ENCODE measurements around the gene TMEM132A. TPM values are rescaled to one million over a fixed set of nuclear protein-coding genes. Genes with fewer than 3 reads are reported as not detected.
A peak's percentile ranks its signal among the peaks of the same experiment; 100 is the strongest.

Gene TMEM132A
- total RNA-seq, 1 experiment from 2014 or later: 95.5 TPM

DNA sequence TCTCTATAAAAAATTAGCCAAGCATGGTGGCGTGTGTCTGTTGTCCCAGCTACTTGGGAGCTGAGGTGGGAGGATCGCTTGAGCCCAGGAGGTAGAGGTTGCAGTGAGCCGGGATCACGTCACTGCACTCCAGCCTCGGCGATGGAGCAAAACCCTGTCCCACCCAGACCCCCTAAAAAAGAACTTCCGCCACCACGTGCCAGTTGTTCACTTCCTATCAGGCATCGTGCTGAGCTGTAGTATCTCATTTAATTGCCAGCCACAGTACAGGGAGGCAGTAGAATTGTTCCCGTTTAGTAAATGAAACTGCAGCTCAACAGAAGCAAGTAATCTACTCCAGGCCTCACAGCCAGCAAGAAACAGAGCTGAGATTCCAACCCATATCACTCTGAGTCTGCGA lies 3.0 kb upstream of the TMEM132A start:
- Histone ChIP-seq H3K23me2 (ENCODE audit: insufficient read length, low read depth, low read length, poor library complexity, severe bottlenecking) (peaks cover 10% of the 10 kb centered on the region), H3K56ac (ENCODE audit: insufficient read length, low read depth, low read length) (no peak overlapping the region), H3K18ac (ENCODE audit: insufficient read length, low read depth, low read length) (no peak overlapping the region), H2BK15ac (ENCODE audit: low read depth, low read length) (no peak overlapping the region), H4K8ac (replicated peaks; ENCODE audit: insufficient read length, low read depth, low read length) (no peak overlapping the region), H2BK120ac (ENCODE audit: low read depth, low read length, poor library complexity, severe bottlenecking) (no peak overlapping the region), H3K4me1 (ENCODE audit: insufficient read depth, low read length) (peaks cover 2% of the 10 kb centered on the region), H3K27ac (ENCODE audit: insufficient read length, low read depth, low read length) (no peak overlapping the region), H4K20me1 (ENCODE audit: control insufficient read depth, insufficient read depth, insufficient read length) (no peaks in the 10 kb centered on the region), H3T11ph (ENCODE audit: low read length) (no peak overlapping the region), H3K23ac (ENCODE audit: insufficient read length, low read depth, low read length) (no peak overlapping the region), H2BK5ac (ENCODE audit: insufficient read length, low read length) (no peak overlapping the region), H3K14ac (ENCODE audit: insufficient read depth, low read length) (no peak overlapping the region), H4K91ac (ENCODE audit: insufficient read length, low read depth, low read length) (no peak overlapping the region), H2BK20ac (ENCODE audit: low read depth, low read length, poor library complexity, severe bottlenecking) (no peak overlapping the region), H3K4me2 (ENCODE audit: insufficient read depth, insufficient read length, low read length) (no peak overlapping the region), H3K4ac (ENCODE audit: low read depth, low read length) (no peak overlapping the region), H2BK12ac (ENCODE audit: insufficient read length, low read depth, low read length) (no peak overlapping the region), H2AFZ (ENCODE audit: low read length) (no peak overlapping the region), H3K9me3 (ENCODE audit: control insufficient read depth, low read depth, low read length) (no peaks in the 10 kb centered on the region), H3K27me3 (ENCODE audit: insufficient read depth, low read length) (no peaks in the 10 kb centered on the region), H3K9ac (ENCODE audit: extremely low read depth, insufficient read length, low read length) (no peak overlapping the region), H4K5ac (ENCODE audit: insufficient read length, low read depth, low read length) (no peak overlapping the region), H3K79me1 (ENCODE audit: insufficient read depth, low read depth, low read length, poor library complexity, severe bottlenecking) (no peaks in the 10 kb centered on the region), H2AK5ac (ENCODE audit: insufficient read length, low read length) (no peak overlapping the region), H3K79me2 (ENCODE audit: insufficient read depth, low read length) (no peaks in the 10 kb centered on the region; the same call in 1 of the 2 replicates)
- no peak for DNase-seq
- H3K27me3 Mint-ChIP-seq (ENCODE audit: low read depth): peaks cover 7% of the 10 kb centered on the region
- peaks cover 13 to 42% (median 23%) of the 10 kb centered on the region in 3 experiments; a peak in 6 of 7 replicates for H3K36me3 Mint-ChIP-seq (ENCODE audit: insufficient read depth in 1 of 3, low read depth in 3 of 3)
- TF ChIP-seq CTCF (conservative IDR thresholded peaks at IDR 0.05): no peak
- H3K4me3 Mint-ChIP-seq: no peak overlapping the region
- no CpG with 5 or more reads among the region's 11 CpGs for WGBS (ENCODE audit: extremely low coverage, insufficient read length, low lambda C conversion rate)
- H3K4me1 Mint-ChIP-seq: peaks cover 29 to 31% of the 10 kb centered on the region in 2 experiments
- peak overlapping the region in 1 of 3 experiments; percentile 61; a peak in 1 of 7 replicates for H3K27ac Mint-ChIP-seq
- no peaks in the 10 kb centered on the region for H3K9me3 Mint-ChIP-seq
